H7 (cell line): ENCODE measurements around the gene GMCL1. TPM values are rescaled to one million over a fixed set of nuclear protein-coding genes. Genes with fewer than 3 reads are reported as not detected.
A peak's percentile ranks its signal among the peaks of the same experiment; 100 is the strongest.
"Not testable (repeated sequence)": the region's sequence is repeated elsewhere in the genome, so short reads cannot be mapped to it uniquely, and the experiment has no call there.

Source experiments
- DNase-seq: peaks from one replicate; pipeline ENCODE4 v3.0.0; 2012
- H3K27me3 ChIP-seq: 2 replicates; pipeline ENCODE4 v1.6.0; 2011; ENCODE audit warnings: mild to moderate bottlenecking, low read length; ENCODE audit not compliant: control insufficient read depth, insufficient read depth
- H3K36me3 ChIP-seq: replicated peaks from 2 replicates; pipeline ENCODE4 v1.5.1; 2011; ENCODE audit warnings: low read length; ENCODE audit not compliant: control insufficient read depth, insufficient read depth
- H3K4me3 ChIP-seq: 2 replicates; pipeline ENCODE4 v1.5.1; 2011; ENCODE audit warnings: low read depth, mild to moderate bottlenecking, control low read depth, low read length, moderate library complexity; ENCODE audit not compliant: insufficient read depth
- total RNA-seq: library from RNA; depleted of rRNA; stranded (reverse); fragments of >200 nt; shearing (Covaris generic); gene quantifications from 2 replicates; pipeline ENCODE4 v1.2.3, GENCODE V29; 2014

The GMCL1 gene
- total RNA-seq, 1 experiment from 2014 or later = 8.1 TPM

DNA sequence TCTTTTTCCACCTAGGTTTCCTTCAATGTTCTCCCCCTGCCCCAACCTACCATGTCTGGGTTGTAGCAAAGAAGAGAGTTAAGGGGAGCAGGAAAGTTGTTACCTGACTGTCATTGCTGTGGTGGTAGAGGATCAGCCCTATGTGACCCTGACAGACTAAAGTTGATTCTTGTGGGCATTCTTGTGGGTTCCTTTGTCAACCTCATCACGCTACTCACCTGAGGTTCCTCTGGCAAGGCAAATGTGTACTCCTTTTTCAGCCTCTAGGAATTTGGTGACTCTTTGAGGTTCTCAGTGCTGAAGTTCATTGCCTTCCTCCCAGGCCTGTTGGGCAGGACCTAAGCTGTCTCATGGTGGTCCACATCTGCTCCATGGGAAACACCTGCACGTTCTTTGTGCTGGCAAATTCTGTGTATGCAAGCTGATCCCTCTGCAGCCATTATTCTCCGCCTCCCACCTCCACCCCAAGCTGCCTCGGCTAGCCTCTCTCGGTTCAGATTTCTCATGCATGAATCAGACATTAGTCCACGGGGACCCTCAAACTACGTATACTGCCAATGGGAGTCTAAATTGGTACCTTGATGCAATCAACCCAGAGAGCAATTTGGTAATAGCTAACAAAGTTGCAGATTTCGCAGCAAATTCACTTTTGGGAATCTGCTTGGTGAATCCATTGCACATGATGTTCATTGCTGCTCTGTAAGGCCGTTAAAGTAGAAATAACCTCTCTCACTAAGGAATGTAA, 1.5 kb upstream of the GMCL1 start:
- Histone ChIP-seq H3K4me3 (no peak overlapping the region), H3K27me3 (no peaks in the 10 kb centered on the region), H3K36me3 (no peaks in the 10 kb centered on the region; the same call in 1 of the 2 replicates)
- no peak for DNase-seq

DNA sequence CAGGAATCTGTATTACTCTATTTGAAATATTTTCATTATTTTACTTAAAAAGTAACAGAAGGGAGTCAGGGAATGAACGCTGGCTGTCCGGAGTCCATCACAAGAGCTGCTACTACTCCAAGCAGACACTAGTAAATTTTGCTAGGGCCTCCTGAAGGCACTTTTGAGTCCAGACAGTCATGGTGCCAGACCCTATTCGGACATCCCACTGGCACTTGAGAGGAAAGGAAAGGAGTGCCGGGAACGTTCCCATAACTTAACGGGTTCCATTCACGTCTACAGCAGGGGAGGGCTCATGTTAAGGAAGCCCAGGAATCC, 563 bp upstream of the GMCL1 start:
- Histone ChIP-seq H3K4me3 (peak overlapping the region; percentile 93), H3K27me3 (no peaks in the 10 kb centered on the region), H3K36me3 (no peaks in the 10 kb centered on the region; the same call in 1 of the 2 replicates)
- DNase-seq = no peak

DNA sequence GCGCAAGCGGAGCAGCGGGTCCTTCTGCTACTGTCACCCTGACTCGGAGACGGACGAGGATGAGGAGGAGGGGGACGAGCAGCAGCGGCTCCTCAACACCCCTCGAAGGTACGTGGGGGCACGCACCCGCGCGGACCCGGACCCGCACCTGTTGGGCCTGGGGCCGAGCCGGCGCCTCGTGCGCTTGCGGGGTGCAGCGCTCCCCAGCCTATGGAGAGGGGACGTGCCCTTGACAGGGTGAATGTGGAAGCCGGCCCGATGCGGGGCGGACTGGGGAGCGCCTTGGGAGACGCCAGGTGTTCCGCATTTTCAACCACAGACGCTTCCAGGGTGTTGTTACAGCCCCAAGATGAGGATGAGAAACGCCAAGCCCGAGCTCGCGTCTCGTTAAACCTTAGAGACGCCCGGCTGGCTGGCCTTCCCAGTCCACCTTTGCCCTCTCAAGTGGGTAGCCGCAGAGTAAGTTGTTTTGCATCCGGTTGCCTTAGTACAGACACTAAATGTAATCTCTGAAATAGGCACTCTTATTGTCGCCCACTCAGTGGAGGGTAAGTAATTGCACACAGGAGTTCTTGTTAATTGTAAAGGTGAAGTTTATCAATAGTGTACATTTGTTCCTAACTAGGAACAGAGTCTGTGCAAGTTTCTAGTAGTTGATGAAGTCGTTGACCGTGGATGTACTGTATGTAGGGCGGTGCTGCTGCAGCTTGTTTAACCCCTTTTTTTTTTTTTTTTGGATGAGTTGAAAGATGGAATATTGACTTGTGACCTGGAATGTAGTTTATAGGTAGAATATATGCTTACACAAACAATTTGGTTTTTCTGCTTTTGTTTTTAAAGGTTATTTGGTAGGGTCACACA, 815 bp downstream of the GMCL1 start:
- Histone ChIP-seq H3K27me3 (no peaks in the 10 kb centered on the region), H3K36me3 (no peaks in the 10 kb centered on the region; the same call in 1 of the 2 replicates)
- peak; percentile 59 for DNase-seq

DNA sequence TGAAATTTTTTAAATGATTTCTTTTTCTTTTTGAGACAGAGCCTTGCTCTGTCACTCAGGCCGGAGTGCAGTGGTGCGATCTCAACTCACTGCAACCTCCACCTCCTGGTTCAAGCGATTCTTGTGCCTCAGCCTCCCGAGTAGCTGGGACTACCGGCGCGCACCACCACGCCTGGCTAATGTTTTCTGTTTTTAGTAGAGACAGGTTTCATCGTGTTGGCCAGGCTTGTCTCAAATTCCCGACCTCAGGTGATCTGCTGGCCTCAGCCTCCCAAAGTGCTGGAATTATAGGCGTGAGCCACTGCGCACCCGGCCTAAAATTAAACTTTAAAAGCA, 1.4 kb downstream of the GMCL1 start:
- not testable (repeated sequence) for H3K27me3 ChIP-seq, H3K36me3 ChIP-seq, DNase-seq
- H3K4me3 ChIP-seq = peak overlapping the region; percentile 93; the same call in 1 of the 2 replicates

More for the DNA sequence above, 815 bp downstream of the GMCL1 start:
- peak overlapping the region; percentile 93 for H3K4me3 ChIP-seq

DNA sequence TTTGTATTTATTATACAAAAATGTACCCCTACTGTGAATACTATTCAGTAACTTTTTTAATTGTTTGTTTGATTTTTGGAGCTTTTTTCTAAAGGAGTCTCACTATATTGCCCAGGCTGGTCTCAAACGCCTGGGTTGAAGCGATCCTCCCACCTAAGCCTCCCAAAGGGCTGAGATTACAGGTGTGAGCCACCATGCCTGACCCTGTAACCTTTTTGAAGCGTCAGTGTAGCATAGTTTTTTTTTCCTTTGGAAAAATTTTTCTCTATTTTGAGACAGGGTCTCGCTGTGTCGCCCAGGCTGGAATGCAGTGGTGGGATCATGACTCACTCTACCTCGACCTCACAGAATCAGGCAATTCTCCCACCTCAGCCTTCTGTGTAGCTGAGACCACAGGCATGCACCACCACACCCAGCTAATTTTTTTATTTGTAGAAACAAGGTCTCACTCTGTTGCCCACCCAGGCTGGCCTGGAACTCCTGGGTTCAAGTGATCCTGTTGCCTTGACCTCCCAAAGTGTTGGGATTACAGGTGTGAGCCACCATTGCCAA, 2.0 kb downstream of the GMCL1 start:
- no peaks in the 10 kb centered on the region for H3K27me3 ChIP-seq
- no peak for DNase-seq
- no peaks in the 10 kb centered on the region; the same call in 1 of the 2 replicates for H3K36me3 ChIP-seq
- no peak overlapping the region for H3K4me3 ChIP-seq

DNA sequence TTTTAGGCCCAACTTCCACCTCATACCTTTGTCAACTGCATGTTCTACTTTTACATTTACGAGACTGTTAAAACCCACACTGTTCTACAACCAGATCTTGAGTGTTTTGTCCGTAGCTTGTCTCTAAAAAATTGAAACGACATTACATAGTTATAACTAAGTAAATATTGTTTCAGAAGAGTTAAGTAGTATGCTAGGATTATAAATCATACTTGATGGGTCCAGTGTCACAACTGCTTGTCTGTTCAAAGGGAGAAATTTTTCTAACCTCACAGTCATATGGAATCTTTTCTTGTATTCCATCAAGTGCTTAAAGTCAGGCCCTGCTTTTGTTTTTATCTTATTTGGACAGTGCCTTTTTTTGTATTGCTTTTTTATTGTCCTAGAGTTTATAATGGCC, 4.3 kb downstream of the GMCL1 start:
- H3K36me3 ChIP-seq = no peaks in the 10 kb centered on the region; the same call in 1 of the 2 replicates

DNA sequence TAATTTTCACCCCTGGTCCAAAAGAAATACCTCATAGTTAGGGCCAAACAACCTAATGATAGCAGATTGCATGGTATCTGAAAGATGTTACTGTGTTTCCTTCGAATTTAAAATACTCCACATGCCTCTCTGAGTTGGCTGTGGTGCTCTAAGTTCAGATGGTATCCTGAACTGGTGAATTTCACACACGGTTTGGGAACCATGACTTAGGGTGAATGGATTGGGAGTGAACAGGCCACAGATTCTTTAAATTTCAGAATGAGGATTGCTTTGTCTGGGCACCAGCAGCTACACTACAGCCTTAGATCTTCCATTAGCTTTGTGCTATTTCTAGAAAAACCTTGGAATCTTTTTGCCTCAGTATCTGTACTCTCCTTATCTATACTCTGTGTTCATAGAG, 6.2 kb downstream of the GMCL1 start:
- no peaks in the 10 kb centered on the region; the same call in 1 of the 2 replicates for H3K36me3 ChIP-seq
- H3K27me3 ChIP-seq = no peaks in the 10 kb centered on the region

More for the DNA sequence above, 4.3 kb downstream of the GMCL1 start:
- no peak overlapping the region for H3K4me3 ChIP-seq
- DNase-seq = no peak
- no peaks in the 10 kb centered on the region for H3K27me3 ChIP-seq

DNA sequence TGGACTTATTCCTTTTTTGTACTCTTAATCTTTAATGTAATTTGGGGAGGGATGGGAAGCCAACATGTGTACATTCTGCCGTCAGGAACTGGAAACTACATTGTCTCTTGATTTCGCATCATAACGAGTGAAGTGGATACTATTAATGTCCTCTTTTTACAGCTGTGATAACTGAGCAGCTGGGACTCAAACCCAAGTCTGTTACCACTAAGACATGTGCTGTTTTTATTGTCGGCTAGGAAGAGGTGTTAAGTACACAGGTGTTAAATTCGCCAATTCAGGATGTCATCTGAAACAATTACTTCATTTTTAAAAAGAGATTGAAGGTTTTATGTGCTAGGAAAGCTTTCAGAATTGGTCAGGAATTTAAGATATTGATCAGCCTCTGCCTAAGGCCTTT, 6.9 kb downstream of the GMCL1 start:
- H3K36me3 ChIP-seq = no peaks in the 10 kb centered on the region; the same call in 1 of the 2 replicates
- no peak overlapping the region for H3K4me3 ChIP-seq
- no peaks in the 10 kb centered on the region for H3K27me3 ChIP-seq
- DNase-seq = no peak

More for the DNA sequence above, 6.2 kb downstream of the GMCL1 start:
- H3K4me3 ChIP-seq = no peak overlapping the region
- no peak for DNase-seq

DNA sequence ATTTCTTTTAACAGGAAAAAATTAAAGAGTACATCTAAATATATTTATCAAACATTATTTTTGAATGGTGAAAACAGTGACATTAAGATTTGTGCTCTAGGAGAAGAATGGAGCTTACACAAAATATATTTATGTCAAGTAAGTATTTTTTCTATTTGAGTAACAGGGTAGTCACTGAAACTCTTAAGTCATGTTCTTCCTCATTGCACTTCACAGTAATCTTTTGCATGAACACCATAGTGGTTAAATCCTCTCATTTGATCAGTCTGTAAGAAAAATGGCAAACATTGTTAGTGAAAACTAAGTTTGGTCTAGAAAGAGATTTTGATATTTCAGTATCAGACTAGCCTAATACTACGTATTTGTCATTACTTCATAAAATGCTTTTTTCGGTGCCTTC, 8.1 kb downstream of the GMCL1 start:
- Histone ChIP-seq H3K36me3 (no peaks in the 10 kb centered on the region; the same call in 1 of the 2 replicates), H3K4me3 (no peak overlapping the region), H3K27me3 (no peaks in the 10 kb centered on the region)
- DNase-seq = no peak

DNA sequence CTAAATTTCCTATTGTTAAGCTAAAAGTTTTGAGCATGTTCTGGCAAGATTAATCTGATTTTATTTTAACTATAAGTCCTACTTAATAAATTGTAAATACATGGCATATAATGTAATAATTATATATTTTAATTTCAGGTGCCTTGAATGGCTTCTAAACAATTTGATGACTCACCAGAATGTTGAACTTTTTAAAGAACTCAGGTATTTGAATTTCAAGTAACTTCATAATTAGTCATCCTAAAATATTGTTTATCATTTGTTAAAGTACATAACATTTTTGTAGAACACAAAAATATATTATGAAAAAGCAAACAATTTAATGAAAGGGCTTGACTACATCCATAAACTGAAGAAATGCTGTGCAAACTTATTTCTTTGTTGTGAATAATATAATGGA, 14.5 kb downstream of the GMCL1 start:
- no peaks in the 10 kb centered on the region for H3K27me3 ChIP-seq
- no peak for DNase-seq
- H3K36me3 ChIP-seq = peaks cover 6% of the 10 kb centered on the region
- no peak overlapping the region for H3K4me3 ChIP-seq

DNA sequence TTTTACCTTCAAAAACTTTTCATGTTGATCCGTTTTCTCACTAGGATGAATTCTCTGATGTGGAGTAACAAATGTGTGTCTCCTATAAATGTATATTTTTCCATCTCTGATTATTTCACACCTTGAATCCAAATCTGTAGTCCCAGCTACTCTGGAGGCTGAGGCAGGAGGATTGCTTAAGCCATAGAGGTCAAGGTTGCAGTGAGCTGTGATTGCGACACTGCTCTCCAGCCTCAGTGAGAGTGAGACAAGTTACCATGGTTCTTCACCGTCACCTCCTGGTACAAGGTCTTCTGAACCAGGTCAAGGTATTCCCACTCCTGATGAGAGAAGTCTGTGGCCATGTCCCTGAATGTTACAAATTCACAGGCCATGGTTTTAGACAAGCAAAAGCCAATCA, 15.1 kb downstream of the GMCL1 start:
- Histone ChIP-seq H3K36me3 (peaks cover 8% of the 10 kb centered on the region), H3K27me3 (no peaks in the 10 kb centered on the region), H3K4me3 (no peak overlapping the region)
- no peak for DNase-seq

DNA sequence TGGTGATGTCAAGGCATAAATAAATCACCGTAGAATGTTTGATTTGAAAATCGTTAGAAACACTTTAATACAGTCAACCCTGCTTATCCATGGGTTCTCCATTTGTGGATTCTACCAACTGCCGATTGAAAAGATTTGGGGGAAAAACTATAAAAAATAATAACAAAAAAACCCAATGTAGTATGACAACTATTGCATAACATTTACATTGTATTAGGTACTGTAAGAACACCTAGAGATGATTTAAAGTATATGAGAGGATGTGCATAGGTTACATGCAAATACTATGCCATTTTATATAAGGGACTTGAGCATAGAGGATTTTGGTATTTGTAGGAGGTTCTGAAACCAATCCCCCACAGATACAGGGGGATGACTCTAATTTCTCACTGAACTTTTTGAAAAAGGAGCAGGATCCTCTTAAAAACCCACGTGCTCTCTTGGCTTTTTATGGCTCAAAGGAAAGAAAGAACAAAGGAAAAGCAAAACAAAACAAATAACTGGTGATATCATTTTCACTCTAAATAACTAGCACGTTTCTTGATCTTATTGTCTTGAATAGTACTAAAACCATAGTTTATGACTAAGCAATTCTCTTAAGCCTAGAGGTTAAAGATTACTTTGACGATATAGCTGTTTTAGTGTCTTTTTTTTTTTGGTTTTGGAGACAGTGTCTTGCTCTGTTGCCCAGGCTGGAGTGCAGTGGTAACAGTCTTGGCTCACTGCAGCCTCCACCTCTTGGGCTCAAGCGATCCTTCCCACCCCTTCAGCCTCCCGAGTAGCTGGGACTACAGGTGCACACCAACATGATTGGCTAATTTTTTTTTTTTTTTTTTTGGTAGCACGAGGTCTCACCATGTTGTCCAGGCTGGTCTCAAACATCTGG, 17.0 kb downstream of the GMCL1 start:
- Histone ChIP-seq H3K4me3 (no peak overlapping the region), H3K36me3 (peaks cover 8% of the 10 kb centered on the region), H3K27me3 (no peaks in the 10 kb centered on the region)
- DNase-seq = no peak

DNA sequence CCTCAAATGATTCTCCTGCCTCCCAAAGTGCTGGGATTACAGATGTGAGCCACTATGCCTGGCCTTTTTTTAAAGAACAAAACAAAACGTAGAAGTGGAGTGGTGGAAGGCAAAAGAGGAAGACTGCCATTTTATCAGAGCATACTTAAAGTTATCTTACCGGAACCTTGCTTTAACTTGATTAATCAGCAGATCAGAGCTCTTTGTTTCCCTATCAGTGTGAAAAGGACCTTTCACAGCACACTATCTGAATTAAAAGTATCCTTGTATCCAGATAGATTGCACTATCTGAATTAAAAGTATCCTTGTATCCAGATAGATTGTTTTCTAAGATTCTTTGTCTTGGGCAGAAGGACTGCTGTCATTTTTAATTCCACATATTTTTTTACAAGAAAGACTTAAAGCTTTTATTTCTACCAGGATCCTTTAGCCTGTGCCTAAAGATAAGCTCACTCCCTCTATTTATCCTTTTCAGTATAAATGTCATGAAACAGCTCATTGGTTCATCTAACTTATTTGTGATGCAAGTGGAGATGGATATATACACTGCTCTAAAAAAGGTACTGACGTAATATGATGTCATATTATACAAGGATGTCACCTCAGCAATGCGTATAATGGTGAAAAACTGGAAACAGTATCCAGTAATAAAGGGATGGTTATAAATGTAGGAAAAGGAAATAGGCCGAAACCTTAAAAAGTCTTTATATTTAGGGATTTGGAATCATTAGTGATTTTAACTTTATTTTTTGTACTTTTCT, 17.8 kb downstream of the GMCL1 start:
- Histone ChIP-seq H3K4me3 (no peak overlapping the region), H3K36me3 (peaks cover 11% of the 10 kb centered on the region), H3K27me3 (no peaks in the 10 kb centered on the region)
- no peak for DNase-seq
